Measurements from ENCODE around the gene DHRS1. TPM values are rescaled to one million over a fixed set of nuclear protein-coding genes. Genes with fewer than 3 reads are reported as not detected.

DHRS1 gene
- total and polyA plus RNA-seq, 9 of the 15 experiments (the other 6 are each of a cell fraction or from before 2014, with no cell fraction given) = 7.3 to 33.6 (median 13.3) TPM

DNA sequence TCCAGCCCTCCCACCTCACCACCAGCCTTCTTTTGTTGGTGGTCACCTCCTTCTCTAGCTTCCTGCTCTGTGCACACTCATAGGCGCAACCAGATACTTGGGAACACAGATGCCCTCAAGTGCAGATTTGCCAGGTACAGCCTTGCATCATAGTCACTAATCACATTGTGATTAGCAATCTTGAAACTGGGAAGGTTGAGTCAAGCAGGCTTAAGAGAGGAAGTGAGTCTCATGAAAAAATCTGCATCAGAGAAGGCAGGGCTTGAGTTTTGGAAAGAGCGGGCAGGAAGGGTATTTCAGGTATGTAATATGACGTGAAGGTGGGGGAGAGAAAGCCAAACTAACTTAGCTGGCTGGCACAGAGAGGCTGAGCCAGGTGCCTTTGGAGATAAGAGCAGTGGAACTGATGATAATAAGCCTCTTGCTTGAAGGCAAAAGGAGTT lies 25.5 kb downstream of the DHRS1 start:
- H2AFZ ChIP-seq (ENCODE audit: low read depth, low read length) = 0 out of 2 replicates have a peak overlapping the region, but pooled peaks have one; percentile 19
- peaks cover 2% of the 10 kb centered on the region for H3K9me1 ChIP-seq (ENCODE audit: control insufficient read depth, insufficient read depth, low read length)
- WGBS (ENCODE audit: insufficient coverage, low coverage, missing lambda C conversion rate) = 18% methylated on average over 3 of the region's 3 CpGs
- H3K9me3 ChIP-seq (replicated peaks; ENCODE audit: control insufficient read depth, insufficient read depth, low read depth, low read length) = no peaks in the 10 kb centered on the region
- peak overlapping the region; percentile 52 for H3K4me2 ChIP-seq (ENCODE audit: insufficient read depth, low read length)
- in situ Hi-C loops (cut with MboI) (no loop called here), intact Hi-C loops (cut with micrococcal nuclease) (no loop called here)
- H3K36me3 ChIP-seq (ENCODE audit: control insufficient read depth, insufficient read depth, low read length) = no peaks in the 10 kb centered on the region; the same call in 2 of the 3 replicates
- H3K27ac ChIP-seq (ENCODE audit: extremely low read depth, low read depth, low read length) = peak overlapping the region; percentile 45; the same call in 1 of the 3 replicates
- H3K4me1 ChIP-seq (replicated peaks in 1 of 2; ENCODE audit: control insufficient read depth in 2 of 2, insufficient read depth in 2 of 2, low read length in 2 of 2) = peaks cover 27 to 29% of the 10 kb centered on the region in 2 experiments; a peak in 4 of 5 replicates
- POLR2A ChIA-PET = interaction anchor here (0.6 to 1.2 kb wide), 3 partner anchors 11 to 39 kb away, joined by 3 to 4 read pairs (median 3); partner anchors contain the start of gene TGM1
- DNase-seq (ENCODE audit: extremely low read depth in 1 of 4, low spot score in 3 of 4) (peak in 2 of 4 experiments; percentile 48 to 71), FAIRE-seq (peak; percentile 46), ATAC-seq (no peak)
- H3K27me3 ChIP-seq (ENCODE audit: control insufficient read depth in 2 of 2, insufficient read depth in 2 of 2, low read length in 2 of 2) = no peaks in the 10 kb centered on the region
- BruUV-seq (replicated peaks) = no TSS peak
- CTCF ChIA-PET (ENCODE audit: low intra/inter-chr PET ratio) = no interaction called here
- no peak overlapping the region; a peak in 1 of 4 replicates for H3K9ac ChIP-seq (ENCODE audit: insufficient read depth in 1 of 2, low read depth in 2 of 2, low read length in 2 of 2)
- H4K20me1 ChIP-seq (replicated peaks; ENCODE audit: control insufficient read depth, insufficient read depth, low read length) = no peaks in the 10 kb centered on the region; the same call in 1 of the 2 replicates
- H3K4me3 ChIP-seq = no peak overlapping the region
- peaks cover 9% of the 10 kb centered on the region; the same call in 1 of the 3 replicates for H3K79me2 ChIP-seq (ENCODE audit: control insufficient read depth, insufficient read depth, low read length)
- TF ChIP-seq, protein P1, sequence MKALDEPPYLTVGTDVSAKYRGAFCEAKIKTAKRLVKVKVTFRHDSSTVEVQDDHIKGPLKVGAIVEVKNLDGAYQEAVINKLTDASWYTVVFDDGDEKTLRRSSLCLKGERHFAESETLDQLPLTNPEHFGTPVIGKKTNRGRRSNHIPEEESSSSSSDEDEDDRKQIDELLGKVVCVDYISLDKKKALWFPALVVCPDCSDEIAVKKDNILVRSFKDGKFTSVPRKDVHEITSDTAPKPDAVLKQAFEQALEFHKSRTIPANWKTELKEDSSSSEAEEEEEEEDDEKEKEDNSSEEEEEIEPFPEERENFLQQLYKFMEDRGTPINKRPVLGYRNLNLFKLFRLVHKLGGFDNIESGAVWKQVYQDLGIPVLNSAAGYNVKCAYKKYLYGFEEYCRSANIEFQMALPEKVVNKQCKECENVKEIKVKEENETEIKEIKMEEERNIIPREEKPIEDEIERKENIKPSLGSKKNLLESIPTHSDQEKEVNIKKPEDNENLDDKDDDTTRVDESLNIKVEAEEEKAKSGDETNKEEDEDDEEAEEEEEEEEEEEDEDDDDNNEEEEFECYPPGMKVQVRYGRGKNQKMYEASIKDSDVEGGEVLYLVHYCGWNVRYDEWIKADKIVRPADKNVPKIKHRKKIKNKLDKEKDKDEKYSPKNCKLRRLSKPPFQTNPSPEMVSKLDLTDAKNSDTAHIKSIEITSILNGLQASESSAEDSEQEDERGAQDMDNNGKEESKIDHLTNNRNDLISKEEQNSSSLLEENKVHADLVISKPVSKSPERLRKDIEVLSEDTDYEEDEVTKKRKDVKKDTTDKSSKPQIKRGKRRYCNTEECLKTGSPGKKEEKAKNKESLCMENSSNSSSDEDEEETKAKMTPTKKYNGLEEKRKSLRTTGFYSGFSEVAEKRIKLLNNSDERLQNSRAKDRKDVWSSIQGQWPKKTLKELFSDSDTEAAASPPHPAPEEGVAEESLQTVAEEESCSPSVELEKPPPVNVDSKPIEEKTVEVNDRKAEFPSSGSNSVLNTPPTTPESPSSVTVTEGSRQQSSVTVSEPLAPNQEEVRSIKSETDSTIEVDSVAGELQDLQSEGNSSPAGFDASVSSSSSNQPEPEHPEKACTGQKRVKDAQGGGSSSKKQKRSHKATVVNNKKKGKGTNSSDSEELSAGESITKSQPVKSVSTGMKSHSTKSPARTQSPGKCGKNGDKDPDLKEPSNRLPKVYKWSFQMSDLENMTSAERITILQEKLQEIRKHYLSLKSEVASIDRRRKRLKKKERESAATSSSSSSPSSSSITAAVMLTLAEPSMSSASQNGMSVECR (CRISPR knock-in tag; IDR thresholded peaks at IDR 0.05) = no peak
- TF ChIP-seq HLTF (IDR thresholded peaks at IDR 0.05) = no peak
- TF ChIP-seq FOXP1 (CRISPR knock-in tag; IDR thresholded peaks at IDR 0.05) = no peak
- no peak for TF ChIP-seq ESRRA (IDR thresholded peaks at IDR 0.05; ENCODE audit: borderline replicate concordance, low read depth)
- 0 out of 2 replicates have a peak, but pooled peaks have one; percentile 9 for TF ChIP-seq EHMT2 (IDR thresholded peaks at IDR 0.05)
- TF ChIP-seq U2AF1 (optimal IDR thresholded peaks at IDR 0.05; ENCODE audit: low read depth, low read length) = no peak
- TF ChIP-seq HDAC2 (IDR thresholded peaks at IDR 0.05) = no peak
- no peak for TF ChIP-seq SMAD1 (IDR thresholded peaks at IDR 0.05; ENCODE audit: low read depth, low read length, partially characterized antibody)
- no peak for TF ChIP-seq CREB3 (tag; conservative IDR thresholded peaks at IDR 0.05; ENCODE audit: low read depth)
- TF ChIP-seq SP1 (CRISPR knock-in tag; IDR thresholded peaks at IDR 0.05) = no peak
- no peak for TF ChIP-seq HDGF (IDR thresholded peaks at IDR 0.05)
- no peak for TF ChIP-seq USF1 (CRISPR knock-in tag; IDR thresholded peaks at IDR 0.05)
- TF ChIP-seq ZNF277 (CRISPR knock-in tag; IDR thresholded peaks at IDR 0.05; ENCODE audit: borderline replicate concordance) = no peak
- TF ChIP-seq GTF2F1 (IDR thresholded peaks at IDR 0.05; ENCODE audit: low read depth, low read length) = no peak
- TF ChIP-seq HDAC6 (IDR thresholded peaks at IDR 0.05; ENCODE audit: low read depth, low read length) = no peak
- TF ChIP-seq YBX1 (IDR thresholded peaks at IDR 0.05) = no peak
- TF ChIP-seq ARNT (IDR thresholded peaks at IDR 0.05) = no peak

All from K562 (cell line).